Cardiac muscle cell (in vitro differentiated cells and primary cell): Measurements from ENCODE around the gene GAS2L2. TPM values are rescaled to one million over a fixed set of nuclear protein-coding genes. Genes with fewer than 3 reads are reported as not detected.

Source experiments
- DNase-seq, 2 donors: peaks; one replicate each; pipeline versions ENCODE4 v3.0.0 to v3.0.0-alpha.2; 2010 to 2017; ENCODE audit warnings: low read depth in 1 of 2, low spot score in 1 of 2
- H3K27ac ChIP-seq: fragments of 200-600 bp; sonication (generic); 2 replicates; pipeline ENCODE4 v1.5.1; 2016
- H3K27me3 ChIP-seq: fragments of 200-600 bp; sonication (generic); 2 replicates; pipeline ENCODE4 v1.6.0; 2016; ENCODE audit warnings: control low read depth
- H3K36me3 ChIP-seq: fragments of 200-600 bp; sonication (generic); 2 replicates; pipeline ENCODE4 v1.5.1; 2016; ENCODE audit warnings: control low read depth
- H3K4me1 ChIP-seq: fragments of 200-600 bp; sonication (generic); 2 replicates; pipeline ENCODE4 v1.8.1; 2017; ENCODE audit warnings: low read depth, mild to moderate bottlenecking, mixed run types
- H3K4me3 ChIP-seq: fragments of 200-600 bp; sonication (generic); 2 replicates; pipeline ENCODE4 v1.5.1; 2016; ENCODE audit warnings: mild to moderate bottlenecking
- H3K9me3 ChIP-seq: fragments of 200-600 bp; sonication (generic); 2 replicates; pipeline ENCODE4 v1.5.1; 2017; ENCODE audit warnings: low read depth, mild to moderate bottlenecking, control low read depth
- CTCF ChIP-seq: IDR thresholded peaks from 2 replicates; pipeline ENCODE4 v1.5.1; 2012; ENCODE audit warnings: low read depth, mild to moderate bottlenecking, low read length
- polyA plus RNA-seq: library from polyadenylated mRNA; unstranded; fragments of >200 nt; fragmentation: Nextera tagmentation; extraction: Ambion mirVana; gene quantifications from 2 replicates; pipeline ENCODE4 v1.2.1, GENCODE V29; 2016
- total RNA-seq: library from RNA; depleted of rRNA; stranded (reverse); fragments of >200 nt; gene quantifications from 2 replicates; pipeline ENCODE4 v1.2.3, GENCODE V29; 2016

GAS2L2 gene
- total and polyA plus RNA-seq, 2 experiments from 2014 or later = 0.11 TPM; not detected in 1

- Histone ChIP-seq H3K4me1 (peaks cover 7% of the 10 kb centered on the region), H3K27ac (no peak overlapping the region), H3K4me3 (no peak overlapping the region), H3K9me3 (no peaks in the 10 kb centered on the region), H3K27me3 (peaks cover 86% of the 10 kb centered on the region), H3K36me3 (no peaks in the 10 kb centered on the region)
- no peak for DNase-seq
- TF ChIP-seq CTCF = no peak
Measured at GRCh38 chr17:35796942-35797341, 43.9 kb upstream of the GAS2L2 start.

- Histone ChIP-seq H3K4me1 (no peaks in the 10 kb centered on the region), H3K27ac (no peak overlapping the region), H3K36me3 (no peaks in the 10 kb centered on the region), H3K27me3 (peaks cover 97% of the 10 kb centered on the region), H3K4me3 (peak overlapping the region; percentile 42), H3K9me3 (no peaks in the 10 kb centered on the region)
- DNase-seq = no peak
- no peak for TF ChIP-seq CTCF
Measured at GRCh38 chr17:35795871-35796265, 42.8 kb upstream of the GAS2L2 start.

- Histone ChIP-seq H3K9me3 (no peaks in the 10 kb centered on the region), H3K36me3 (no peaks in the 10 kb centered on the region), H3K27me3 (peaks cover 100% of the 10 kb centered on the region), H3K4me1 (no peaks in the 10 kb centered on the region), H3K4me3 (peak within 1 kb of the TSS; percentile 42), H3K27ac (no peak within 1 kb of the TSS)
- no peak for TF ChIP-seq CTCF
- DNase-seq = peak; percentile 35 to 58
Measured at GRCh38 chr17:35795007-35795870, 42.2 kb upstream of the GAS2L2 start, which contains the start of gene MMP28. MMP28 (minus strand) TSS chr17:35795641; CDS start chr17:35795377, 264 bp downstream.

- Histone ChIP-seq H3K27ac (no peak overlapping the region), H3K9me3 (no peaks in the 10 kb centered on the region), H3K27me3 (peaks cover 86% of the 10 kb centered on the region), H3K4me1 (no peaks in the 10 kb centered on the region), H3K36me3 (no peaks in the 10 kb centered on the region), H3K4me3 (no peak overlapping the region)
- DNase-seq = no peak
- no peak for TF ChIP-seq CTCF
Measured at GRCh38 chr17:35793257-35793656, 40.2 kb upstream of the GAS2L2 start.

GRCh38 chr17:35791681-35792350 is 38.8 kb upstream of the GAS2L2 start:
- no peak for TF ChIP-seq CTCF
- Histone ChIP-seq H3K36me3 (no peaks in the 10 kb centered on the region), H3K4me3 (no peak overlapping the region), H3K27ac (no peak overlapping the region), H3K27me3 (peaks cover 73% of the 10 kb centered on the region), H3K9me3 (no peaks in the 10 kb centered on the region), H3K4me1 (peaks cover 7% of the 10 kb centered on the region)
- no peak for DNase-seq
